Activated naive CD8-positive, alpha-beta T cell treated with anti-CD3 and anti-CD28 coated beads, Interleukin-2, amount 10 ng/mL, durations not matched to agents 7 days and 5 days (primary cell): ENCODE results near the gene KCTD10. TPM values are rescaled to one million over a fixed set of nuclear protein-coding genes. Genes with fewer than 3 reads are reported as not detected.

Experiments used
- ATAC-seq: fragments of 150-1000 bp; cut with Tn5 transposase; one replicate; pipeline ENCODE4 v1.10.0; 2021; ENCODE audit warnings: low read depth, moderate library complexity
- POLR2A ChIA-PET: fragments of 350-600 bp; sonication (Branson Sonifier 250); formaldehyde crosslinking; loops from one replicate; lab custom pipeline; 2021; ENCODE audit warnings: antibody characterized with exemption; lab: Charles Lee
- DNase-seq: peaks from one replicate; pipeline ENCODE4 v3.0.0; 2021
- H3K27ac Mint-ChIP-seq: one replicate; pipeline ENCODE4 v1.8.0; 2022; ENCODE audit warnings: mild to moderate bottlenecking, mixed read lengths
- H3K27me3 Mint-ChIP-seq: one replicate; pipeline ENCODE4 v1.8.0; 2022; ENCODE audit warnings: mild to moderate bottlenecking, moderate library complexity, mixed read lengths
- H3K36me3 Mint-ChIP-seq: one replicate; pipeline ENCODE4 v1.8.0; 2021; ENCODE audit warnings: mild to moderate bottlenecking, mixed read lengths
- H3K4me1 Mint-ChIP-seq: one replicate; pipeline ENCODE4 v1.8.0; 2021; ENCODE audit warnings: mixed read lengths
- H3K4me3 Mint-ChIP-seq: one replicate; pipeline ENCODE4 v1.8.0; 2022; ENCODE audit warnings: mild to moderate bottlenecking, moderate library complexity, mixed read lengths
- H3K9me3 Mint-ChIP-seq: one replicate; pipeline ENCODE4 v1.8.0; 2021; ENCODE audit warnings: mixed read lengths
- total RNA-seq, 2 experiments: library from RNA; stranded (reverse); gene quantifications; one replicate each; pipeline ENCODE4 v1.2.3, GENCODE V29; 2021

Gene KCTD10
- total RNA-seq, 2 experiments from 2014 or later = 34.8 to 39.8 TPM

- Mint-ChIP-seq H3K36me3 (peaks cover 14% of the 10 kb centered on the region), H3K4me3 (no peak overlapping the region), H3K4me1 (peaks cover 5% of the 10 kb centered on the region), H3K9me3 (no peaks in the 10 kb centered on the region), H3K27ac (no peak overlapping the region), H3K27me3 (no peaks in the 10 kb centered on the region)
- DNase-seq (no peak), ATAC-seq (no peak)
- POLR2A ChIA-PET = no interaction called here
Observed at GRCh38 chr12:109504068-109504467, 27.0 kb upstream of the KCTD10 start.

- Mint-ChIP-seq H3K4me3 (no peak overlapping the region), H3K9me3 (no peaks in the 10 kb centered on the region), H3K4me1 (peaks cover 5% of the 10 kb centered on the region), H3K36me3 (peaks cover 14% of the 10 kb centered on the region), H3K27me3 (no peaks in the 10 kb centered on the region), H3K27ac (no peak overlapping the region)
- ATAC-seq = no peak
- POLR2A ChIA-PET = no interaction called here
- DNase-seq = no peak
Observed at GRCh38 chr12:109503611-109504010, 26.5 kb upstream of the KCTD10 start.

- POLR2A ChIA-PET = interaction anchor here (1.2 kb wide), 1 partner anchor 25 kb away, joined by 3 read pairs; the partner anchor contains the start of genes KCTD10 and UBE3B
- no peak overlapping the region for H3K4me3 Mint-ChIP-seq
- no peaks in the 10 kb centered on the region for H3K27me3 Mint-ChIP-seq
- DNase-seq = no peak
- H3K9me3 Mint-ChIP-seq = no peaks in the 10 kb centered on the region
- peaks cover 5% of the 10 kb centered on the region for H3K4me1 Mint-ChIP-seq
- H3K27ac Mint-ChIP-seq = no peak overlapping the region
- H3K36me3 Mint-ChIP-seq = peaks cover 14% of the 10 kb centered on the region
- ATAC-seq = no peak
Observed at GRCh38 chr12:109502332-109502731, 25.2 kb upstream of the KCTD10 start.

- H3K4me1 Mint-ChIP-seq = peaks cover 5% of the 10 kb centered on the region
- POLR2A ChIA-PET = interaction anchor here (1.2 kb wide), 1 partner anchor 24 kb away, joined by 3 read pairs; the partner anchor contains the start of genes KCTD10 and UBE3B
- H3K36me3 Mint-ChIP-seq = peaks cover 18% of the 10 kb centered on the region
- H3K27ac Mint-ChIP-seq = no peak overlapping the region
- H3K4me3 Mint-ChIP-seq = no peak overlapping the region
- no peaks in the 10 kb centered on the region for H3K27me3 Mint-ChIP-seq
- DNase-seq (no peak), ATAC-seq (no peak)
- H3K9me3 Mint-ChIP-seq = no peaks in the 10 kb centered on the region
Observed at GRCh38 chr12:109501299-109501698, 24.2 kb upstream of the KCTD10 start.

- peaks cover 5% of the 10 kb centered on the region for H3K4me1 Mint-ChIP-seq
- H3K27ac Mint-ChIP-seq = no peak overlapping the region
- no peak overlapping the region for H3K4me3 Mint-ChIP-seq
- no peak for ATAC-seq
- H3K36me3 Mint-ChIP-seq = peaks cover 23% of the 10 kb centered on the region
- no peak for DNase-seq
- POLR2A ChIA-PET = no interaction called here
- H3K27me3 Mint-ChIP-seq = no peaks in the 10 kb centered on the region
- no peaks in the 10 kb centered on the region for H3K9me3 Mint-ChIP-seq
Observed at GRCh38 chr12:109500406-109501185, 23.5 kb upstream of the KCTD10 start.

GRCh38 chr12:109497675-109498074, 20.6 kb upstream of the KCTD10 start:
- Mint-ChIP-seq H3K27ac (no peak overlapping the region), H3K36me3 (peaks cover 16% of the 10 kb centered on the region), H3K4me1 (peaks cover 12% of the 10 kb centered on the region), H3K9me3 (no peaks in the 10 kb centered on the region), H3K27me3 (no peaks in the 10 kb centered on the region), H3K4me3 (no peak overlapping the region)
- POLR2A ChIA-PET = no interaction called here
- DNase-seq (no peak), ATAC-seq (no peak)

GRCh38 chr12:109496306-109496705, 19.2 kb upstream of the KCTD10 start:
- ATAC-seq (no peak), DNase-seq (no peak)
- H3K9me3 Mint-ChIP-seq = no peaks in the 10 kb centered on the region
- peaks cover 16% of the 10 kb centered on the region for H3K36me3 Mint-ChIP-seq
- POLR2A ChIA-PET = no interaction called here
- no peak overlapping the region for H3K27ac Mint-ChIP-seq
- peaks cover 12% of the 10 kb centered on the region for H3K4me1 Mint-ChIP-seq
- H3K27me3 Mint-ChIP-seq = no peaks in the 10 kb centered on the region
- no peak overlapping the region for H3K4me3 Mint-ChIP-seq

- H3K9me3 Mint-ChIP-seq = no peaks in the 10 kb centered on the region
- H3K27ac Mint-ChIP-seq = peak overlapping the region; percentile 44
- peaks cover 16% of the 10 kb centered on the region for H3K36me3 Mint-ChIP-seq
- peaks cover 12% of the 10 kb centered on the region for H3K4me1 Mint-ChIP-seq
- POLR2A ChIA-PET = no interaction called here
- no peak overlapping the region for H3K4me3 Mint-ChIP-seq
- DNase-seq = no peak
- H3K27me3 Mint-ChIP-seq = no peaks in the 10 kb centered on the region
- ATAC-seq = peak; percentile 84
Observed at GRCh38 chr12:109495012-109495411, 17.9 kb upstream of the KCTD10 start.

- no peaks in the 10 kb centered on the region for H3K27me3 Mint-ChIP-seq
- H3K4me3 Mint-ChIP-seq = no peak overlapping the region
- H3K27ac Mint-ChIP-seq = peak overlapping the region; percentile 1
- H3K36me3 Mint-ChIP-seq = peaks cover 16% of the 10 kb centered on the region
- POLR2A ChIA-PET = no interaction called here
- no peak for DNase-seq
- ATAC-seq = no peak
- H3K4me1 Mint-ChIP-seq = peaks cover 12% of the 10 kb centered on the region
- H3K9me3 Mint-ChIP-seq = no peaks in the 10 kb centered on the region
Observed at GRCh38 chr12:109494348-109494881, 17.3 kb upstream of the KCTD10 start.

GRCh38 chr12:109493938-109494337, 16.8 kb upstream of the KCTD10 start:
- POLR2A ChIA-PET = no interaction called here
- H3K27ac Mint-ChIP-seq = no peak overlapping the region
- DNase-seq (no peak), ATAC-seq (no peak)
- H3K36me3 Mint-ChIP-seq = peaks cover 19% of the 10 kb centered on the region
- no peaks in the 10 kb centered on the region for H3K27me3 Mint-ChIP-seq
- H3K9me3 Mint-ChIP-seq = no peaks in the 10 kb centered on the region
- no peak overlapping the region for H3K4me3 Mint-ChIP-seq
- H3K4me1 Mint-ChIP-seq = peaks cover 12% of the 10 kb centered on the region

- no peak overlapping the region for H3K4me3 Mint-ChIP-seq
- peaks cover 12% of the 10 kb centered on the region for H3K4me1 Mint-ChIP-seq
- no peak for ATAC-seq
- H3K9me3 Mint-ChIP-seq = no peaks in the 10 kb centered on the region
- POLR2A ChIA-PET = no interaction called here
- H3K27ac Mint-ChIP-seq = no peak overlapping the region
- H3K27me3 Mint-ChIP-seq = no peaks in the 10 kb centered on the region
- DNase-seq = no peak
- peaks cover 21% of the 10 kb centered on the region for H3K36me3 Mint-ChIP-seq
Observed at GRCh38 chr12:109493090-109493489, 16.0 kb upstream of the KCTD10 start.

- no peaks in the 10 kb centered on the region for H3K9me3 Mint-ChIP-seq
- DNase-seq = no peak
- H3K4me3 Mint-ChIP-seq = no peak overlapping the region
Observed at GRCh38 chr12:109492371-109492770, 15.3 kb upstream of the KCTD10 start.

GRCh38 chr12:109491671-109492070, 14.6 kb upstream of the KCTD10 start:
- H3K27me3 Mint-ChIP-seq = no peaks in the 10 kb centered on the region
- POLR2A ChIA-PET = no interaction called here
- no peak overlapping the region for H3K27ac Mint-ChIP-seq
- peaks cover 12% of the 10 kb centered on the region for H3K4me1 Mint-ChIP-seq
- no peak for ATAC-seq
- H3K9me3 Mint-ChIP-seq = no peaks in the 10 kb centered on the region
- H3K4me3 Mint-ChIP-seq = no peak overlapping the region
- no peak for DNase-seq
- H3K36me3 Mint-ChIP-seq = peaks cover 20% of the 10 kb centered on the region

More at GRCh38 chr12:109492371-109492770, 15.3 kb upstream of the KCTD10 start:
- no peak for ATAC-seq
- Mint-ChIP-seq H3K4me1 (peaks cover 12% of the 10 kb centered on the region), H3K36me3 (peaks cover 21% of the 10 kb centered on the region), H3K27ac (no peak overlapping the region), H3K27me3 (no peaks in the 10 kb centered on the region)
- POLR2A ChIA-PET = no interaction called here

- no peaks in the 10 kb centered on the region for H3K9me3 Mint-ChIP-seq
- DNase-seq (no peak), ATAC-seq (no peak)
- H3K36me3 Mint-ChIP-seq = peaks cover 13% of the 10 kb centered on the region
- peaks cover 8% of the 10 kb centered on the region for H3K4me1 Mint-ChIP-seq
- POLR2A ChIA-PET = no interaction called here
- no peak overlapping the region for H3K27ac Mint-ChIP-seq
- no peaks in the 10 kb centered on the region for H3K27me3 Mint-ChIP-seq
- no peak overlapping the region for H3K4me3 Mint-ChIP-seq
Observed at GRCh38 chr12:109489955-109490565, 13.0 kb upstream of the KCTD10 start.
